HEK293T (cell line): ENCODE results near the gene ARHGAP40.

ENCODE experiments used
- FOXA1 ChIP-seq: fragments of 450-650 bp; IDR thresholded peaks from 2 replicates; pipeline ENCODE4 v1.6.1; 2016; ENCODE audit warnings: mild to moderate bottlenecking
- FOXM1 ChIP-seq: fragments of 450-650 bp; IDR thresholded peaks from 2 replicates; pipeline ENCODE4 v1.6.1; 2017; ENCODE audit warnings: mild to moderate bottlenecking, borderline replicate concordance
- LEF1 ChIP-seq: fragments of 450-650 bp; IDR thresholded peaks from 2 replicates; pipeline ENCODE4 v1.6.1; 2017; ENCODE audit warnings: mild to moderate bottlenecking, borderline replicate concordance
- NFRKB ChIP-seq: fragments of 450-650 bp; IDR thresholded peaks from 2 replicates; pipeline ENCODE4 v1.6.1; 2016; ENCODE audit warnings: mild to moderate bottlenecking, moderate library complexity
- SP1 ChIP-seq: fragments of 450-650 bp; IDR thresholded peaks from 2 replicates; pipeline ENCODE4 v1.6.1; 2017
- TARDBP ChIP-seq: fragments of 450-650 bp; IDR thresholded peaks from 2 replicates; pipeline ENCODE4 v1.6.1; 2016

GRCh38 chr20:38650010-38650409 lies 48.4 kb downstream of the ARHGAP40 start:
- TF ChIP-seq TARDBP = no peak
- TF ChIP-seq FOXM1 = no peak
- TF ChIP-seq NFRKB = no peak
- TF ChIP-seq SP1 = no peak
- no peak for TF ChIP-seq FOXA1
- TF ChIP-seq LEF1 = no peak
